Naive B cell (primary cell): Measurements from ENCODE around the gene SND1. TPM values are rescaled to one million over a fixed set of nuclear protein-coding genes. Genes with fewer than 3 reads are reported as not detected.

Experiments
- ATAC-seq, 2 donors: fragments of 150-1000 bp; cut with Tn5 transposase; 2 replicates each; pipeline ENCODE4 v1.10.0; 2021; ENCODE audit warnings: low read depth in 2 of 2, mild to moderate bottlenecking in 2 of 2, moderate library complexity in 2 of 2
- DNase-seq: peaks from one replicate; pipeline ENCODE4 v3.0.0; 2022
- H3K27ac Mint-ChIP-seq, 6 donors: one replicate each; pipeline ENCODE4 v1.8.0; 2020 to 2022; ENCODE audit warnings: mild to moderate bottlenecking in 6 of 6, mixed read lengths in 6 of 6, moderate library complexity in 5 of 6, inconsistent platforms in 2 of 6
- H3K27me3 Mint-ChIP-seq, 3 donors: one replicate each; pipeline ENCODE4 v1.8.0; 2021 to 2022; ENCODE audit warnings: mixed read lengths in 3 of 3, mild to moderate bottlenecking in 1 of 3
- H3K36me3 Mint-ChIP-seq, 2 donors: one replicate each; pipeline ENCODE4 v1.8.0; 2020 to 2022; ENCODE audit warnings: mixed read lengths in 2 of 2, inconsistent platforms in 1 of 2, mild to moderate bottlenecking in 1 of 2
- H3K4me1 Mint-ChIP-seq, 3 donors: one replicate each; pipeline ENCODE4 v1.8.0; 2020 to 2022; ENCODE audit warnings: mixed read lengths in 3 of 3, inconsistent platforms in 1 of 3, mild to moderate bottlenecking in 1 of 3, moderate library complexity in 1 of 3
- H3K4me3 Mint-ChIP-seq, 8 donors: one replicate each; pipeline ENCODE4 v1.8.0; 2020 to 2022; ENCODE audit warnings: mild to moderate bottlenecking in 8 of 8, mixed read lengths in 8 of 8, moderate library complexity in 8 of 8, inconsistent platforms in 2 of 8
- H3K9me3 Mint-ChIP-seq, 7 donors: one replicate each; pipeline ENCODE4 v1.8.0; 2020 to 2022; ENCODE audit warnings: mixed read lengths in 7 of 7, mild to moderate bottlenecking in 5 of 7, inconsistent platforms in 2 of 7, moderate library complexity in 1 of 7
- polyA plus RNA-seq, 6 donors: library from polyadenylated mRNA; unstranded; fragments of 300-500 nt; fragmentation: Illumina TruSeq; gene quantifications; one replicate each; pipeline ENCODE4 v1.2.3, GENCODE V29; 2021; ENCODE audit warnings: low read depth in 6 of 6

Gene SND1
- polyA plus RNA-seq, 6 donors from 2014 or later: 50.6 to 83.1 (median 74.2) TPM

GRCh38 chr7:127909424-127910152, 257.6 kb downstream of the SND1 start:
- peaks cover 37 to 49% (median 43%) of the 10 kb centered on the region in 3 donors for H3K4me1 Mint-ChIP-seq
- H3K4me3 Mint-ChIP-seq: peak overlapping the region in 1 of 8 donors; percentile 31
- H3K27ac Mint-ChIP-seq: peak overlapping the region in 2 of 6 donors; percentile 5 to 27
- no peaks in the 10 kb centered on the region for H3K9me3 Mint-ChIP-seq
- DNase-seq (no peak), ATAC-seq (no peak)
- no peaks in the 10 kb centered on the region for H3K27me3 Mint-ChIP-seq
- peaks cover 12 to 14% of the 10 kb centered on the region in 2 donors for H3K36me3 Mint-ChIP-seq

- peaks cover 6 to 10% of the 10 kb centered on the region in 2 donors for H3K36me3 Mint-ChIP-seq
- no peaks in the 10 kb centered on the region for H3K9me3 Mint-ChIP-seq
- no peak overlapping the region for H3K4me3 Mint-ChIP-seq
- no peaks in the 10 kb centered on the region for H3K27me3 Mint-ChIP-seq
- peak overlapping the region in 3 of 6 donors; percentile 53 to 68 (median 62) for H3K27ac Mint-ChIP-seq
- DNase-seq: no peak
- no peak for ATAC-seq
- peaks cover 35 to 46% (median 38%) of the 10 kb centered on the region in 3 donors for H3K4me1 Mint-ChIP-seq
These were observed 258.7 kb downstream of the SND1 start for GRCh38 chr7:127910670-127911069.

- peak overlapping the region; percentile 11 to 79 (median 63) for H3K27ac Mint-ChIP-seq
- H3K27me3 Mint-ChIP-seq: no peaks in the 10 kb centered on the region
- H3K4me1 Mint-ChIP-seq: peaks cover 35 to 44% (median 38%) of the 10 kb centered on the region in 3 donors
- ATAC-seq: peak; percentile 67
- peaks cover 5 to 7% of the 10 kb centered on the region in 2 donors for H3K36me3 Mint-ChIP-seq
- H3K4me3 Mint-ChIP-seq: peak overlapping the region in 6 of 8 donors; percentile 7 to 65 (median 44)
- no peaks in the 10 kb centered on the region for H3K9me3 Mint-ChIP-seq
- no peak for DNase-seq
These were observed 260.0 kb downstream of the SND1 start for GRCh38 chr7:127911968-127912511.

- Mint-ChIP-seq H3K4me3 (no peak overlapping the region), H3K27me3 (no peaks in the 10 kb centered on the region), H3K27ac (peak overlapping the region in 3 of 6 donors; percentile 3 to 67 (median 21)), H3K9me3 (no peaks in the 10 kb centered on the region), H3K36me3 (peaks cover 0 to 5% of the 10 kb centered on the region in 2 donors), H3K4me1 (peaks cover 32 to 35% (median 34%) of the 10 kb centered on the region in 3 donors)
- ATAC-seq (no peak), DNase-seq (no peak)
These were observed 260.9 kb downstream of the SND1 start for GRCh38 chr7:127912901-127913300.

- H3K4me1 Mint-ChIP-seq: peaks cover 30 to 34% (median 31%) of the 10 kb centered on the region in 3 donors
- H3K27ac Mint-ChIP-seq: peak overlapping the region in 3 of 6 donors; percentile 3 to 67 (median 21)
- no peak for ATAC-seq
- peaks cover 0 to 5% of the 10 kb centered on the region in 2 donors for H3K36me3 Mint-ChIP-seq
- no peak for DNase-seq
- H3K27me3 Mint-ChIP-seq: no peaks in the 10 kb centered on the region
- H3K9me3 Mint-ChIP-seq: no peaks in the 10 kb centered on the region
- no peak overlapping the region for H3K4me3 Mint-ChIP-seq
These were observed 261.7 kb downstream of the SND1 start for GRCh38 chr7:127913686-127914085.

- no peak for ATAC-seq
- no peaks in the 10 kb centered on the region for H3K9me3 Mint-ChIP-seq
These were observed 262.7 kb downstream of the SND1 start for GRCh38 chr7:127914693-127915092.

GRCh38 chr7:127916735-127917134, 264.7 kb downstream of the SND1 start:
- ATAC-seq (no peak), DNase-seq (no peak)
- H3K4me1 Mint-ChIP-seq: peaks cover 14 to 19% (median 15%) of the 10 kb centered on the region in 3 donors
- H3K27me3 Mint-ChIP-seq: no peaks in the 10 kb centered on the region
- H3K27ac Mint-ChIP-seq: no peak overlapping the region
- H3K4me3 Mint-ChIP-seq: no peak overlapping the region
- no peaks in the 10 kb centered on the region for H3K9me3 Mint-ChIP-seq
- H3K36me3 Mint-ChIP-seq: peaks cover 0 to 5% of the 10 kb centered on the region in 2 donors

More at GRCh38 chr7:127914693-127915092, 262.7 kb downstream of the SND1 start:
- Mint-ChIP-seq H3K4me3 (no peak overlapping the region), H3K36me3 (peaks cover 0 to 5% of the 10 kb centered on the region in 2 donors), H3K4me1 (peaks cover 25 to 31% (median 29%) of the 10 kb centered on the region in 3 donors), H3K27me3 (no peaks in the 10 kb centered on the region), H3K27ac (no peak overlapping the region)
- DNase-seq: no peak

GRCh38 chr7:127918130-127918529, 266.1 kb downstream of the SND1 start:
- no peaks in the 10 kb centered on the region for H3K9me3 Mint-ChIP-seq
- no peak for DNase-seq
- ATAC-seq: no peak
- H3K27ac Mint-ChIP-seq: no peak overlapping the region
- H3K4me3 Mint-ChIP-seq: no peak overlapping the region
- peaks cover 4 to 11% (median 10%) of the 10 kb centered on the region in 3 donors for H3K4me1 Mint-ChIP-seq
- no peaks in the 10 kb centered on the region for H3K27me3 Mint-ChIP-seq
- H3K36me3 Mint-ChIP-seq: no peaks in the 10 kb centered on the region

GRCh38 chr7:127920787-127921438, 268.9 kb downstream of the SND1 start:
- ATAC-seq (no peak), DNase-seq (no peak)
- no peaks in the 10 kb centered on the region for H3K9me3 Mint-ChIP-seq
- no peaks in the 10 kb centered on the region for H3K27me3 Mint-ChIP-seq
- H3K4me3 Mint-ChIP-seq: no peak overlapping the region
- H3K36me3 Mint-ChIP-seq: no peaks in the 10 kb centered on the region
- peaks cover 10 to 16% (median 14%) of the 10 kb centered on the region in 3 donors for H3K4me1 Mint-ChIP-seq
- no peak overlapping the region for H3K27ac Mint-ChIP-seq

- H3K4me1 Mint-ChIP-seq: peaks cover 21 to 27% (median 26%) of the 10 kb centered on the region in 3 donors
- DNase-seq: no peak
- peak overlapping the region in 1 of 6 donors; percentile 43 for H3K27ac Mint-ChIP-seq
- ATAC-seq: no peak
- H3K27me3 Mint-ChIP-seq: no peaks in the 10 kb centered on the region
- no peaks in the 10 kb centered on the region for H3K9me3 Mint-ChIP-seq
- no peak overlapping the region for H3K4me3 Mint-ChIP-seq
- no peaks in the 10 kb centered on the region for H3K36me3 Mint-ChIP-seq
These were observed 270.7 kb downstream of the SND1 start for GRCh38 chr7:127922656-127923055.

- DNase-seq (no peak), ATAC-seq (no peak)
- Mint-ChIP-seq H3K27me3 (no peaks in the 10 kb centered on the region), H3K27ac (peak overlapping the region in 1 of 6 donors; percentile 41), H3K36me3 (peaks cover 0 to 7% of the 10 kb centered on the region in 2 donors), H3K9me3 (no peaks in the 10 kb centered on the region), H3K4me1 (peaks cover 44 to 49% (median 44%) of the 10 kb centered on the region in 3 donors), H3K4me3 (no peak overlapping the region)
These were observed 272.9 kb downstream of the SND1 start for GRCh38 chr7:127924874-127925273.

GRCh38 chr7:127927348-127927696, 275.3 kb downstream of the SND1 start:
- ATAC-seq: no peak
- Mint-ChIP-seq H3K4me1 (peaks cover 46 to 56% (median 56%) of the 10 kb centered on the region in 3 donors), H3K4me3 (peak overlapping the region in 1 of 8 donors; percentile 31), H3K27ac (peak overlapping the region in 1 of 6 donors; percentile 59), H3K36me3 (peaks cover 9 to 10% of the 10 kb centered on the region in 2 donors), H3K9me3 (no peaks in the 10 kb centered on the region), H3K27me3 (no peaks in the 10 kb centered on the region)
- DNase-seq: no peak

GRCh38 chr7:127928222-127928621, 276.2 kb downstream of the SND1 start:
- Mint-ChIP-seq H3K4me3 (peak overlapping the region in 6 of 8 donors; percentile 9 to 56 (median 39)), H3K27me3 (no peaks in the 10 kb centered on the region), H3K36me3 (peaks cover 10 to 11% of the 10 kb centered on the region in 2 donors), H3K9me3 (no peaks in the 10 kb centered on the region), H3K4me1 (peaks cover 46 to 55% (median 53%) of the 10 kb centered on the region in 3 donors), H3K27ac (peak overlapping the region in 4 of 6 donors; percentile 60 to 76 (median 64))
- DNase-seq: no peak
- no peak for ATAC-seq
